Activated CD8-positive, alpha-beta memory T cell treated with anti-CD3 and anti-CD28 coated beads for 24 hours (primary cell): Measurements from ENCODE around the gene CHI3L1.

ENCODE experiments used
- DNase-seq: peaks from one replicate; pipeline ENCODE4 v3.0.0-alpha.2; 2020

Gene CHI3L1

DNA sequence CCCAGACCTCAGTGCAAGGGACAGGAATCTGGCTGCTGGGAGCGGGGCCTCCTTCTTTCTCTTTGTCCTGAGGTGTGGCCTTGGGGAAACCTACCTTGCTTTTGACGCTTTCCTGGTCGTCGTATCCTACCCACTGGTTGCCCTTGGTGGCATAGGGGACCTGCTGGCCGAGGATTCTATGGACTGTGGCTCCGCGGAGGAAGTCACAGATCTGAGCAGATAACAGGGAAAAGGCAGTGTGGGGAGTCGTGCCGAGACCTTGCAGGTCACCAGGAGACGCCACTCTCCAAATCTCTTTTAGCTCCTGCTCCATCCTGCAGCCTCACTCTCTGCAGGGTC is 6.9 kb downstream of the CHI3L1 start:
- DNase-seq, result no peak

DNA sequence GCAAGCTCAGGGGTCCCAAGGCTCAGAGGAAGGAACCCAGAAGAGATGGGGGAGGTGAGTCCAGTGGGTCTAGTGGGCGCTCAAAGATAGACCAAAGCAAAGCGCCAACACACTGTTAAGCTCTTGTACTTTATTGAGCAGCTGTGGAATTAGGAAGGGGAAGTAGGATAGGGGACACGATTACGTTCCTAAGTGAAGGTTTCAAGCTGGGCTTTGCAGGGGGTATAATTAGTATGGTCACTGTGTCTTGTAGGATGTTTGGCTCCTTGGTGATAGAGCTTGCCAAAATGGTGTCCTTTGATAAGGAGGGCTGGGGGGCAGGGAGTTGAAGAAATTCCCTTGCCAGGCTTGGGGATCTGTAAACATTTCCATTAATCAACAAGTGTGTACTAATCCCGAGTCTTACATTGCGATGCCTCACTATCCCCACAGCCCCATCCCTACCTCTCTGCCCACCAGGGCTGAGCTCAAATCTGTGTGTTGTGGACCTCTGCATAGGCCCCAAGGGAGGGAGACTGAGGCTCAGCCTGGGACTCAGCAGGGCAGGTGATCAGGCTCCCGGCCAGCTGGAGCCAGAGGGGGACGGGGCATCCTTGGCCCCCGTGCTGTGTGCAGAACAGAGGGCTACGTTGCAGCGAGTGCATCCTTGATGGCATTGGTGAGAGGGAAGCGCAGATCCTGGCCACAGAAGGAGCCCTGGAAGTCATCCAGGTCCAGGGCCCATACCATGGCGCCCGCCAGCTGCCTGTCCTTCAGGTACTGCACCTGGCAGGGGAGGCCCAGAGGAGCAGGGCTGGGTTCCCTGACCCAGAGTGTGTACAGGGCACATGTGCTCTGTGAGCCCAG is 7.5 kb downstream of the CHI3L1 start:
- DNase-seq, result no peak

DNA sequence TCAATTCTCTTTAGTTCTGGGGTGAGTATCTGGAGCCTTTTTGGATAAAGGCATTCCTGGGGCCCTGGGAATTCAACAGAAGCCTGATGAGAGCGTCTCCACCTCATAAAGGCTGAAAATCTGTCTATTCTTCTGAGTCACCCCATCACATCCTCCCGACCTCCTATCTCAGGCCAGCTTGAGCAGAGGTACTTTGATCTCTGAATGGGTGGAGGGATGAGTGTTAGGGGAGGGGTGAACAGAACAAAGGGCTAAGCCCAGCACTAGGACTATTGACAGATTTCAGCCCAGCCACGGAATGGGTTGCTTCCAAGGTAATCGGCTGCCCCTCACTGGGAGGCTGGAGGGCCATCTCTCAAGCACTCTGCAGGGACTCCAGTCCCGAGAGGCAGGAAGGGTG is 8.4 kb downstream of the CHI3L1 start:
- no peak for DNase-seq

DNA sequence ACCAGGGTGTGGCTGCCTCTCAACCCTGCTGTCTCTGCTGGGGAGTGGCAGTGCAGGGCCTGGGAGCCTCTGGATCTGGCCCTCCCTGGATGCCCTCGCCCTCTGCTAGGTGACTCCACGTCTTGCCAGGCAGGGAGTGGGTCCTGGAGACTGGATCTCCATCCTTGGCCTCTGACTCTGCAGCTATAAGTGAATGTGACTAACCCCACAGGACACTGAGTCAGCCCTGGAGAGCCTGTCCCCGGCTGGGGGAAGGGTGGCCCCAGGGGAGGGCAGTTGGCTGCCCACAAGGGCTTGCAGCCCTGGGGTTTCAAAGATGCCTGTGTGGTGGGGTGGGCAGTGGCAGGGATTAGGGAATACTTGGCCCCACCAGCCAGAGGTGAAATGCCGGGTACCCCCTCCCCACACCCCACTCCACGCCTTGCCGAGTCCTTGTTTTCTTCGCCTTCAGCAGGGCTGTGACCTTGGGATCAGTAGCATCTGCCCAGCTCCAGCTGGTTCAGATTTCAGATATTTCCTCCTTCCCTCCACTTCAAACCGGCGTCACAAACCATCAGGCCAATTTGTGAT is 8.9 kb downstream of the CHI3L1 start:
- DNase-seq, result no peak

DNA sequence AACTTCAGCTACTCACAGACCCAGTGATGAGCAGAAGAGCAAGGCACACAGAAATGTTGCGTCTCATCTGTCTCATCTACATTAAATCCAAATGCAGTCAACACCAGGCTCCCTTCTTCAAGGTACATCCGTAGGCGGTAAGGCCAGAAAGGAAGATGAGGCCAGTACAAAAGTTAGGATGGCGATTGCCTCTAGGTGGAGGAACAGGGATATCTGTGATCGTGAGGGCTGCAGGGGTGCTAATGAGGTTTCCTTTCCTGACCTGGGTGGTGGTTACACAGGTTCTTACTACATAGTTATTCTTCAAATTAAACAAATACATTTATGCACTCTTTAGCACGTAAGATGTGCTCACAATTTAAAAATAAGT is 9.5 kb downstream of the CHI3L1 start:
- no peak for DNase-seq

DNA sequence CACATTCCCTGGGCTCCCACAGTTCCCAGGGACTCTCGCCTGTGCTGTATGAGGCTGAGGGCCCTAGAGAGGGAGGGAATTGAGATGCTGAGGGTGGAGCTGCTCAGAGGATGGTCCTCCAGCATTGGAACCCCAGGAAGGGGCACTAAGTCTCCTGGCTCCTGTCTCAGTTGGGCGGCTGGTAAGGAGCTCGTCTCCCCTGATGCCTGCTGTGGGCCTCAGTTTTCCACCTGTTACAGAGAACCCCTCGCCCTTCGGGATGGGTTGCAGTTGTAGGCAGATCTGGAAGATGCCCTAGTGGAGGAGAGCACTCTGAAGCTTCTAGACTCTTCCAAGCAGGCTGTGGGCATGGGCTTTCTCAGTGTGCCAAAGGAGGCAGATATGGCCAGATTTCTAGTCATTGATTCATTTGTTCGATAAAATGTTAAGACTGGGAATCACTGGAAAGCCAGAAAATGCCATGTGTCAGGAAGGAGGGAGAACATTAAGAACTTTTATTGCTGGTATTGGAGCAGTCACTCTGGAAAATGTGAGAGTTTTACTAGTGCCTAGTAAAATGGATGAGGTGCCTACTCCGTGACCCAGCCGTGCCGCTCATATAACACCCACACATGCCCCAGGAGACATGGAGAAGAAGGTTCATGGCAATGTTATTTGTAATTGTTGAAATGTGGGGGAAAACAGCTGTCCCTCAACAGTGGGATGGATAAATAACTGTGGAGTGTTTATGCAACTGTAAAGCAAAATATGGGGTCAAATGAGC is 10.1 kb downstream of the CHI3L1 start:
- DNase-seq, result no peak

DNA sequence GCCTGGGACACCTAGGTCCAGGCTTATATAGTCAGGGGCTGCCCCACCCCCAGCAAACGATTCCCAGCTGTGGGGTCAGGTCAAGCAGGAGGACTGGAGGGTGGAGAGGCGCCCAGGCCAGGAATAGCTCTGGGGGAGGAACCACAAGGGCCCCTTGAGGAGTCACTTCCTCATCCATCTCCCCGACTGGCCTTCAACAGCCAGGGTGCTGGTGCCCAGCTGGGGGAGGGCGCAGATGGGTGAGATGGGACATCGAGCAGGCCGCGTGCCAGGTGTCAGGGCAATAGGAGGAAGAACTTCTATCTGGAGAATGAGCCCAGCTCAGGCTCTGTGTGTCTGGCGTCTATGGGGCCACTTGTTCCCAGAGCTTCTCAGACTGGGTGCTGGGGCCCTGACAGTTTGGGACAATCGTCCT is 10.7 kb downstream of the CHI3L1 start:
- no peak for DNase-seq

DNA sequence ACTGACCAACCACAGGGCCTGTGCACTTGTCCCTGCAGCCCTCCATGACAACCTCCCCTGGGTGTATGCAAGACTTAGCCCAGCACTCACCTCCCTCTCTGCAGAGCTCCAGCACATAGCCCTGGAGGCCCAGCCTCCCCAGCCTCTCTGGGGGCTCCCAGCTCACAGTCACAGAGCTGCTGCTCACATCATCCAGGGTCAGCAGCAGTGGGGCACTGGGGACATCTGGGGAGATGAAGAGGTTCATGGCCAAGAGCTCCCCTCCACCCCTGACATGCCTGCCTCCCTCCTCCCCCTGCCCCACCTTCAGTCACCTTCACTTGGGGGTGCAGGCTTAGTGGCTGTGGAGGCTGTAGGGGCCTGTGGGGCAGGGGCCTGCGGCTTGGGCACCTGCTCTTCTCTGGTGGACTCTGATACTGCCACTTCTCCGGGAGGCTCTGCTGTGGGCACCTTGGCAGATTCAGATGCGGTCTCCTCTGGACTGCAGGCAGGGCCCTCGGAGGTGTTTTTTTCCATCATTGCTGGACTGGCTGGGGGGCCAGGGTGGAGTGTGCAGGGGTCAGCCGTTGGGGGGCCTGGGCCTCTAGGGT is 11.2 kb downstream of the CHI3L1 start, which contains the start of gene MYBPH:
Gene MYBPH (minus strand): TSS at position 590 of the 590 bp plus-strand sequence. CDS start 71 bp downstream, at position 519.
- no peak for DNase-seq

DNA sequence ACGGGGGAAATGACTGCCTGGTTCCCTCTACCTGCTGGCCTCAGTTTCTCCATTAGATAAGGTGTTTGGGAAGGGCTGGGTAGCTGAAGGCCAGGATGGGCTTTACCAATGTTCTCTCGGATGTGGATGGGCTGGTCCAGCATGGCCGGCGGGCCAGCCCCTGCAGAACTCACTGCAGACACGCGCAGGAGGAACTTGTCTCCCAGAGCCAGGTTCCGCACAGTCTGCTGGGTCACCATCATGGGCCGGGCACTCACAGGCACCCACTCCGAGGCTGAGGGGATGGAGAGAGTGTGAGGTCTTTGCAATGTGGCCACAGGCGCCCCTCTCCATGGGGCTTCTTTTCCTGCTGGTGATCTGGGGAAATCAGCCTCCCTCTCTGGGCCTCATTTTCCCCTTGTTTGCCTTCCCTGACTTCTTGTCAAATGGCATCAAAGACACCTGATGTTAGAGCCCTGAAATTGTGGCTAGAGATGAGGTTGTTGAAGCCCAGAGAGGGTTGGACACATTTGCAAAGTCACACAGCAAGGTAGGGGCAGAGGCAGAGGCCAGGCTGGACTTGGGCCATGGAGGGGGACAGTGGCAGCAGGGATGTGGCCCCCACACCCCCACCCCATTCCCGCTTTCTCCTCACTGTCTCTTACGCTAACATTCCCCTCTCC is 12.0 kb downstream of the CHI3L1 start:
- no peak for DNase-seq

DNA sequence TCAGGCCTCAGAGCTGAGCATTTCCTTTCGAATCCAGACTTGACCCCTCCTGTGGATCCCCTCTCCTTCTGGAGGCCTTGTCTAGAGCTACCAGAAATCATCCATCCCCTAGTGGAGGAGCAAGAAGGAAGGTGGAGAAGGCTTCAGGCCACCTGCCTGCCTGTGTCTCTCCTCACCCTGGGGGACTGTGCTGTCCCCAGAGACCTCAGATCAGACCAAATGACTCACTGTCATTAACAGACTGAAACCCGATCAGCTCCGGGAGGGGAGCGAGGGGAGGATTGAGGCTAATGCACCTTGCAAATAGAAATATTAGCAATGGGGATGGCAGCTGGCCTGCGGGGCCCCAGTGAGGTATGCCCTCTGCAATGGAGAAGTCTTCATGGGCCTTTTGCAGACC is 12.9 kb downstream of the CHI3L1 start:
- no peak for DNase-seq

DNA sequence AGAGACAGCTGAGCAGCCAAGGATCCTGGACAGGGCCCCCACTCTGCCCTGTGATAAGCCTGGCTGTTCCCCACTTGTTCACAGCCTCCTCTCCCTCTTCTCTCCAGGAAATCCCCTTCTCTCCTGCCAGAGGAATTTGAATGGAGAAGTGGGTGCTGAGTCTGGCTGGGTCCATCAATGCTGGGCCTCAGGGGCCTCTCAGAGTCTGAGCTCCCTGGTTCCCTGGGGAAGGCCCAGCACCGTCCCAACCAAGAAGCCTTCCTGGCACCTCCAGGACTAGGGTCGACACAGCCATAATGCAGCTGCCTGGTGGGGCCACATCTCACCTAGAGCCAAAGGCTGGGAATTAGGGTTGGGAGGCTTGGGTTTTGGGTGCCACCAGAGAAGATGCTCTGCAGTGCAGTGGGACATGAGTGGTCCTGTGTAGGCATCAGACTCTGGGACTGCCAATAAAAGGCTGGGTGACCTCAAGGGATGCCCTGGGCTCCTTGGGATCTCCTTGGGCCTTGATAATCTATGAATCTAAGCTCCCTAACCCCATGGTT is 13.4 kb downstream of the CHI3L1 start:
- DNase-seq, result no peak

DNA sequence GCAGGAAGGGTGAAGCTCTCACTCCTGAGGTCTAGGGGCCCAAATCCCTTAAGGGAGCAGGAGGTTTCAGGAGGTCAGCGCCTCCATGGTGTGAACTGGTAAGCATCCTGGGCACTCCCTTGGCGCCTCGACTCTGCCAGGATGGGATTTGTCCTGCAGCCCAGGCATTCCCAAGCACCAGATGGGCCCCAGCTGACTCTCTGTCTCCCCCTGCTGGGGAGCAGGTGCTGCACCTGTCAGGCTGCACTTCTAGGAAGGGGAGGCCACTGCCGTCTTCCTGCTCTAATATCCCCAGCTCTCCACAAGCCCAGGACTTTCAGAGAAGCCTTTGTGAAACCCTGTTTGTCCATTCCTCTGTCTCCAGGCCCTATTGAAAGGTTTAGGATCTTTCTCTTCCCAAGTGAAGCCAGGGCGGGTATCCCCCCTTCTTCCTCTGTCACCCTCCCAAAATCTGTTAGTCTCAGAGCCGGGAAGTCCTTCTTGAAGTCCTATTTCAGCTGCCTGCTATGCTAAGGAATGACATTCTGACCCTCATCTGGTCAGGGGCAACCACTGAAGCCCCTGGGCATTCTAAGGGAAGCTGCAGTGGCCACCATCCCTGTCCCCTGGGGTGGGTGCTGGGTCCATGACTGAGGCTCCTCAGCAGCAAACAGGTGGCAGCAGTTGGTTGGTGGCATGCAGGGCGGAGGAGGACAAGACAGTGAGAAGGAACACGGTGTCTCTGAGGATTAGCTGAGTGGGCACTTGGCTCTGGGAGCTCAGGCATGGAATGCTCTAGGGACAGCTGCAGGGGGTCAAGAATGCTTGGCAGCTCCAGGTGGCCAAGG is 14.1 kb downstream of the CHI3L1 start:
- DNase-seq, result peak; percentile 69

DNA sequence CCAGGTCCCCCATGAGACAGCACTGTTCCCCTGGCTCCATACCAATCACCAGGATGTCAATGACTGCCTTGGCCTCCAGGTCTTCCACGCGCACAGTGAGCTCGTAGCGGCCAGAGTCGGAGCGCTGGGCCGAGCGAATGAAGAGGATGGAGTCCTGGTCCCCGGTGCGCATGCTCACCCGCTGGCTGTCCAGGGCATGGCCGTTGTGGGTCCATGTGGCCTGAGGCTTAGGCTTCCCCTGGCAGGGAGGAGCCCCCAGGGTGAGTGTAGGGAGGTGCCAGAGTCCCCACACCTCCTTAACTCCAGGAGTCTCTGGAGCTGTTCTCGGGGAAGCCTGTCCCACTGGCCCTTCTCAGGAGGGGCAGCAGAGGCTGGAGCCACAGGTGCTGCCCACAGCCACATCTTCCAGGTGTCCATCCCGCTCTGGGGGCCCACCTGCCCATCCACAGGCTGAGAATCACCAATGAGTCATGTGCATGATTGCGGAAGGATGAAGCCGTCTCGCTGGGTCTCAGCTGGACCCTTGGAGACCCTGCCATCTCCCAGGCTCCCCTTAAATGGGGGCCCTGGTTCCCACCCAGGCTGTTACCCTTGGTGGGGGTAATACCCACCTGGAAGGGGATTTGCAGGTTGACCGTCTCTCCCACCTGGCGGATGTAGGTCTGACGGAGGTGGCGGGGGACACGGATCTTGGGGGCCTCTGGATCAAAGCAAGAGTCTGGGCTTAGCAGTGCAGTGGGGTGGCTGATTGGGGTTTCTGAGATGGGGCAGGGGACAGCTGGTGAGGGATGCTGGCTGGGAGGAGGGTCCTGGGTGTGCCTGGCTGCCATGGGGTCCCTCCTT is 14.9 kb downstream of the CHI3L1 start:
- DNase-seq, result no peak

DNA sequence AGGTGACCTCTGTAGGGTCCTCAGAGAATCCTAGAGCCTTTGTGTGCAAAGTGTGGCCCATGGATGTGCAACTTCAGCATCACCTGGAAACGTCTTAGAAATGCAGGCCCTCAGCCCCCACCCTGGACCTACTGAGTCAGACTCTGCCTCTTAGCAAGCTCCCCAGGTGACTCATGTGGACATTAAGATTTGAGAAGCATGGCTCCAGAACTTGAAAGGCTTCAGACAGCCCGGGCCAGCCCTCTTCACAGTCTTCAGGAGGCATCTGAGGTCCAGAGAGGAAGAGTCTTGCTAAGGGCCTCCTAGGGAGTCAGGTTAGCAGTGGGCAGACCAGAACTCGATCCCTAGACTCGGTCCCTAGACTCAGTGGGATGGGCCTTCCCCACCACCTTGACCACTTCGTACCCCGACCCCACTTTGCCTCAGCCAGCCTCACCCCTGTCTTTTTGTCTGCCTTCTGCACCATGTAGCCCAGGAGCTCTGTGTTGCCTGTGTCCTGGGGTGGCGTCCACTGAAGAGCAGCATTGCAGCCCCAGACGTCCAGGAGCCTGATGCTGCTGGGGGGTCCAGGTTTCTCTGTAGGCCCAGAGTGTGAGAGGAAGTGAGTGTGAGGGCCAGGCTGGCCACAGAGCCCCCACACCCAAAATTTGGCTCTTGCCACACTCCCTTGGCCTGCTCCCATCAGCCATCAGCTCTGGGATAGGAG is 15.7 kb downstream of the CHI3L1 start:
- DNase-seq, result no peak

DNA sequence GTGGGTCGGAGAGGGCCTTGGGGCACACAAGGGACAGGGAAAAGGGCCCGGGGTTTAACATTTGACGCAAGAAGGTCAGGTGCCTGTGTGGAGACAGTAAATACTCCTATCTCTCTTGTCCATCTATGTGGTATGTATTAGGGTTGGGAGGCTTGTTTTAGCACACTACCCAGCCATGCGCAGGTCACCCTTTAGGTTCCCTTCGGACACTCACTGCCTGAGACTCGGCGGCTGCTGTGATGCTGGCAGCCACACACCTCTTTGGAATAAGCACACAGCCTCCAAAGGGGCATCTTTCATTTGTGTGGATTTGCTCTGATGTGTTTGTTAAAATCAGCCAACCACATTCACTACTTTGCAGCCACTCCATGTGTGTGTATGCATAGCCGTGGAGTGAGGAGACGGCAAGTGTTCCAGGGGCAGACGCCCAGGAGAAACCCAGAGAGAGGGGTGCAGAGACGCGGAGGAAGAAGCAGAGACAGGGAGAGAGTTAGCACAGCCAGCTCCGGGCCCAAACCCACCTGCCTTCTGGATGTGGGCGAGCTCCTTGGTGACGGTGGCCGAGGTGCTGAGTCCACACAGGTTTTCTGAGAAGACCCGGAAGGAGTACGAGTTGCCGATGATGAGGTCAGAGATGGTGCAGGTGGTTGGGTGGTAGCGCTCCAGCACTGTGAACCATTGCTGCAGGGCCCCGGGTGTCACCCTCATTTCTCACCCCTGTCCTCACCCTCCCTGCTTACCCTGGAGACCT is 16.6 kb downstream of the CHI3L1 start:
- no peak for DNase-seq

DNA sequence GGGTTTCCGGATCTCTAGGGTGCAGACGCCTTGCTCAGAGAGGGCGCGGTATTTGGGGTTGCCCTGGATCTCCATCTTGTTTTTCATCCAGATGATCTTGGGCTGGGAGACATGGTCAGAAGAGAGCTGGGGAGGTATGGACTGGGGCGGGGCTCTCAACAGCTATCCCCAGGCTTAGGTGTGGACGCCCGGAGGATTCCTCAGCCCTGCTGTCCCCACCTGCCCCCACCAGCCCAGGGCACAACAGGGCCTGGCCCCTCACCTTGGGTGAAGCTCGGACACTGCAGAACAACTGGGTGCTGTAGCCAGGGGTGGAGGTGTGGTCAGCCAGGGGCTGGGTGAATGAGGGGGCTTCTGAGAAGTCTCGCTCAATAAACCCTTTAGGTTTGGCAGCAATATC is 17.5 kb downstream of the CHI3L1 start:
- no peak for DNase-seq

DNA sequence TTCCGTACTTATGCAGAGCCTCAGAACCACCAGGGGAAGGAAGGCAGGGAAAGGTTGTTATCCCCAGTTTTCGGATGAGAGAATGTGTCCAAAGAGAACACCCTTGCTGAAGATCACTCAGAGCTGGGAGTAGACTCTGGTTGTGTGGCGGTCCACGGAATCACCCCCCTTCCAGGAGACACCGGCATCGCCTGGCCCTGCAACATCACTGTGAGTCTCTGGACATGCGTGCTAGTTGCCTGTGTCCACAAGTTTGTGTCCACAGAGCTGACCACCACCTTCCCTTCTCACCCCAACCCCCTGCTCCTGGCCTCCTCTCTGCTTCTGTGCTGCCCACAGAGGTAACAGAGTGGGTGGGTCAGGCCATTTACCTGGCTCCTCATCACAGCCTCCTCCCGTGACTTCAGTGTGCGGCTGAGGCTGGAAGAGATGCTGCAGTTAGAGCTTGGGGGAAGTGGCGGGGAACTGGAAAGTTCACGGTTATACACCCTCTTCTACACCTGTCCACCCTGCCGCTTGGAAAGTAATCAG is 18.2 kb downstream of the CHI3L1 start:
- no peak for DNase-seq

DNA sequence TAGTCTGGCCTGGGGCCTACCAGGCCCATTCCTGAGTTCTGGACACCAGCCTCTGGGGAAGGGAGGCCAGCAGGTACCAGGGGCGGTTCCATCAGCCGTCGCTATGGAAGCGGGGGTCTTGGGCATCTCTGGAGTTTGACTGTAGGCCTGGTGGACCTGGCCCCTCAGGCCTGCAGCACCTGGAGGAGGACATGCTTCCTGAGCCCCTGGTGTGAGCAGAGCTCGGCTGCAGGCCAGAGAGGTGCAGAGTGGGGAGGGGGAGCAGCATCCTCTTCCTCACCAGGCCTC is 18.6 kb downstream of the CHI3L1 start:
- DNase-seq, result no peak
